Panc1 (cell line): ENCODE data around the gene SZT2. TPM values are rescaled to one million over a fixed set of nuclear protein-coding genes. Genes with fewer than 3 reads are reported as not detected.
A peak's percentile ranks its signal among the peaks of the same experiment; 100 is the strongest.

Experiments used
- ATAC-seq: fragments of 200-7000 bp; cut with Tn5 transposase; 2 replicates; pipeline ENCODE4 v1.9.1; 2020; ENCODE audit warnings: mild to moderate bottlenecking, moderate library complexity
- BruUV-seq: library from RNA; stranded (reverse); fragments of 400-500 nt; replicated peaks from 2 replicates; lab custom pipeline; 2021; lab: Mats Ljungman, UMichigan
- CTCF ChIA-PET: fragments of 300-600 bp; sonication (Branson Sonifier 250); formaldehyde crosslinking; loops from one replicate; lab custom pipeline; 2022; ENCODE audit warnings: antibody characterized with exemption; lab: Charles Lee
- POLR2A ChIA-PET: fragments of 300-600 bp; sonication (Branson Sonifier 250); formaldehyde crosslinking; loops from one replicate; lab custom pipeline; 2022; ENCODE audit warnings: antibody characterized with exemption; lab: Charles Lee
- DNase-seq: peaks from one replicate; pipeline ENCODE4 v3.0.0-alpha.2; 2010; ENCODE audit warnings: low read depth, low spot score
- H3K27ac ChIP-seq: 2 replicates; pipeline ENCODE4 v1.5.1; 2011; ENCODE audit warnings: mild to moderate bottlenecking, low read length, inconsistent platforms
- H3K27me3 ChIP-seq: fragments of 200-500 bp; sonication (Bioruptor generic); 2 replicates; pipeline ENCODE4 v1.6.0; 2014; ENCODE audit warnings: low read length, inconsistent platforms; ENCODE audit not compliant: control insufficient read depth, insufficient read depth
- H3K36me3 ChIP-seq: fragments of 200-500 bp; sonication (Bioruptor generic); 2 replicates; pipeline ENCODE4 v1.5.1; 2014; ENCODE audit warnings: inconsistent platforms, mild to moderate bottlenecking, low read length, moderate library complexity; ENCODE audit not compliant: control insufficient read depth, insufficient read depth
- H3K4me1 ChIP-seq: 2 replicates; pipeline ENCODE4 v1.5.1; 2011; ENCODE audit warnings: inconsistent platforms, mild to moderate bottlenecking, low read length, moderate library complexity; ENCODE audit not compliant: control insufficient read depth, insufficient read depth
- H3K4me3 ChIP-seq, 2 experiments: 2 replicates each; pipeline ENCODE4 v1.5.1; 2011 to 2012; ENCODE audit warnings: low read depth in 2 of 2, low read length in 2 of 2, mild to moderate bottlenecking in 2 of 2, inconsistent platforms in 1 of 2, moderate library complexity in 1 of 2
- H3K9me3 ChIP-seq: fragments of 200-500 bp; sonication (Bioruptor generic); 2 replicates; pipeline ENCODE4 v1.5.1; 2014; ENCODE audit warnings: low read depth, mild to moderate bottlenecking, inconsistent platforms, low read length, moderate library complexity; ENCODE audit not compliant: control insufficient read depth, insufficient read depth
- CTCF ChIP-seq: fragments of 450-650 bp; IDR thresholded peaks from 2 replicates; pipeline ENCODE4 v1.5.1; 2017; ENCODE audit warnings: mild to moderate bottlenecking
- POLR2AphosphoS5 ChIP-seq: IDR thresholded peaks from 2 replicates; pipeline ENCODE4 v1.6.1; 2012; ENCODE audit warnings: mild to moderate bottlenecking, low read depth, low read length, moderate library complexity
- REST ChIP-seq, 2 experiments: IDR thresholded peaks; 2 replicates each; pipeline ENCODE4 v1.6.1; 2011 to 2012; ENCODE audit warnings: low read depth in 2 of 2, control low read depth in 1 of 2, low read length in 1 of 2, mild to moderate bottlenecking in 1 of 2, moderate library complexity in 1 of 2; ENCODE audit not compliant: insufficient read depth in 1 of 2
- SIN3A ChIP-seq: IDR thresholded peaks from 2 replicates; pipeline ENCODE4 v1.6.1; 2012; ENCODE audit warnings: low read depth, mild to moderate bottlenecking, low read length, moderate library complexity, borderline replicate concordance; ENCODE audit not compliant: insufficient read depth
- TCF7L2 ChIP-seq: IDR thresholded peaks from 2 replicates; pipeline ENCODE4 v1.6.1; 2011; ENCODE audit warnings: mild to moderate bottlenecking, low read depth, low read length, inconsistent platforms
- in situ Hi-C: cut with HindIII; loops from 2 replicates; pipeline ENCODE4 v1.10.0; 2016; ENCODE audit warnings: low sequenced_read_pairs, low pct_unique_long_range_greater_than_20kb
- intact Hi-C: fragments of 100-400 bp; cut with micrococcal nuclease; formaldehyde crosslinking; loops from one replicate; pipeline ENCODE4 v1.10.0; 2022; ENCODE audit not compliant: unreplicated experiment
- total RNA-seq: library from RNA; stranded (reverse); gene quantifications from one replicate; pipeline ENCODE4 v1.2.1, GENCODE V29; 2021; ENCODE audit not compliant: unreplicated experiment

Gene SZT2
- total RNA-seq, 1 experiment from 2014 or later, result 40.2 TPM

- in situ Hi-C loops, result no loop called here
- ChIA-PET POLR2A (no interaction called here), CTCF (no interaction called here)
- Histone ChIP-seq H3K4me3 (no peak overlapping the region), H3K4me1 (peaks cover 9% of the 10 kb centered on the region), H3K27ac (no peak overlapping the region), H3K27me3 (no peaks in the 10 kb centered on the region), H3K9me3 (no peaks in the 10 kb centered on the region), H3K36me3 (no peaks in the 10 kb centered on the region)
- no peak for TF ChIP-seq REST (IDR thresholded peaks at IDR 0.05; ENCODE audit: insufficient read depth in 1 of 2, low read depth in 2 of 2, low read length in 1 of 2)
- TF ChIP-seq TCF7L2, result no peak
- TF ChIP-seq POLR2AphosphoS5, result no peak
- TF ChIP-seq SIN3A, result no peak
- no peak for TF ChIP-seq CTCF
- intact Hi-C loops, result no loop called here
- DNase-seq, result no peak
- BruUV-seq, result no TSS peak
- no peak for ATAC-seq
These were observed 105.5 kb downstream of the SZT2 start for GRCh38 chr1:43495204-43495603.

GRCh38 chr1:43499898-43500297, 110.2 kb downstream of the SZT2 start:
- intact Hi-C loops (no loop called here), in situ Hi-C loops (no loop called here)
- ATAC-seq, result peak; percentile 68

More at GRCh38 chr1:43499898-43500297, 110.2 kb downstream of the SZT2 start:
- H3K9me3 ChIP-seq, result no peaks in the 10 kb centered on the region
- H3K4me3 ChIP-seq, result no peak overlapping the region
- no peaks in the 10 kb centered on the region for H3K27me3 ChIP-seq
- CTCF ChIA-PET, result no interaction called here
- TF ChIP-seq POLR2AphosphoS5 (no peak), SIN3A (no peak), REST (IDR thresholded peaks at IDR 0.05; ENCODE audit: insufficient read depth in 1 of 2, low read depth in 2 of 2, low read length in 1 of 2) (no peak), TCF7L2 (no peak), CTCF (no peak)
- H3K4me1 ChIP-seq, result no peaks in the 10 kb centered on the region
- no TSS peak for BruUV-seq
- H3K27ac ChIP-seq, result no peak overlapping the region
- DNase-seq, result no peak
- POLR2A ChIA-PET, result no interaction called here
- no peaks in the 10 kb centered on the region for H3K36me3 ChIP-seq
